HepG2 (cell line): ENCODE measurements around the gene RFTN1. TPM values are rescaled to one million over a fixed set of nuclear protein-coding genes. Genes with fewer than 3 reads are reported as not detected.

ENCODE experiments used
- ATM ChIP-seq: fragments of 450-650 bp; IDR thresholded peaks from 2 replicates; pipeline ENCODE4 v1.7.1; 2017; ENCODE audit warnings: mild to moderate bottlenecking, borderline replicate concordance
- BRD4 ChIP-seq: sonication (generic); formaldehyde crosslinking; IDR thresholded peaks from 2 replicates; pipeline ENCODE4 v1.4.0; 2020; ENCODE audit warnings: missing genetic modification reagents
- DMTF1 ChIP-seq: sonication (generic); formaldehyde crosslinking; IDR thresholded peaks from 2 replicates; pipeline ENCODE4 v1.4.0; 2020; ENCODE audit warnings: mild to moderate bottlenecking, missing genetic modification reagents
- DPF2 ChIP-seq: sonication (generic); formaldehyde crosslinking; IDR thresholded peaks from 2 replicates; pipeline ENCODE4 v1.4.0; 2020; ENCODE audit warnings: mild to moderate bottlenecking, low read depth, missing genetic modification reagents, borderline replicate concordance
- E2F2 ChIP-seq: sonication (generic); formaldehyde crosslinking; IDR thresholded peaks from 2 replicates; pipeline ENCODE4 v1.4.0; 2020; ENCODE audit warnings: missing genetic modification reagents, borderline replicate concordance
- FOXA3 ChIP-seq: IDR thresholded peaks from 2 replicates; pipeline ENCODE4 v1.6.1; 2016; ENCODE audit warnings: missing genetic modification reagents, missing compliant biosample characterization
- FOXC1 ChIP-seq: sonication (generic); formaldehyde crosslinking; IDR thresholded peaks from 2 replicates; pipeline ENCODE4 v1.8.0; 2022; ENCODE audit warnings: mild to moderate bottlenecking, missing genetic modification reagents, borderline replicate concordance
- GABPB1 ChIP-seq: IDR thresholded peaks from 2 replicates; pipeline ENCODE4 v1.6.1; 2016; ENCODE audit warnings: mild to moderate bottlenecking, missing genetic modification reagents, moderate library complexity, missing compliant biosample characterization
- GTF3A ChIP-seq: sonication (generic); formaldehyde crosslinking; conservative IDR thresholded peaks from 2 replicates; pipeline ENCODE4 v1.4.0; 2020; ENCODE audit warnings: mild to moderate bottlenecking, missing genetic modification reagents
- HOXD1 ChIP-seq: sonication (generic); formaldehyde crosslinking; IDR thresholded peaks from 2 replicates; pipeline ENCODE4 v1.5.0; 2020; ENCODE audit warnings: missing genetic modification reagents
- KDM2A ChIP-seq: sonication (generic); formaldehyde crosslinking; IDR thresholded peaks from 2 replicates; pipeline ENCODE4 v1.4.0; 2020; ENCODE audit warnings: low read depth, missing genetic modification reagents, borderline replicate concordance
- REXO4 ChIP-seq: sonication (generic); formaldehyde crosslinking; IDR thresholded peaks from 2 replicates; pipeline ENCODE4 v1.8.0; 2022; ENCODE audit warnings: missing genetic modification reagents, mild to moderate bottlenecking, borderline replicate concordance
- SALL1 ChIP-seq: sonication (generic); formaldehyde crosslinking; IDR thresholded peaks from 2 replicates; pipeline ENCODE4 v1.8.0; 2022; ENCODE audit warnings: mild to moderate bottlenecking, missing genetic modification reagents
- SNAPC2 ChIP-seq: sonication (generic); formaldehyde crosslinking; IDR thresholded peaks from 2 replicates; pipeline ENCODE4 v1.8.1; 2022; ENCODE audit warnings: mild to moderate bottlenecking, missing genetic modification reagents
- SP4 ChIP-seq: sonication (generic); formaldehyde crosslinking; IDR thresholded peaks from 2 replicates; pipeline ENCODE4 v1.8.1; 2023; ENCODE audit warnings: mild to moderate bottlenecking, missing genetic modification reagents
- TEAD2 ChIP-seq: sonication (generic); formaldehyde crosslinking; IDR thresholded peaks from 2 replicates; pipeline ENCODE4 v1.9.0; 2021; ENCODE audit warnings: missing genetic modification reagents
- ZKSCAN5 ChIP-seq: sonication (generic); formaldehyde crosslinking; IDR thresholded peaks from 2 replicates; pipeline ENCODE4 v1.5.1; 2020; ENCODE audit warnings: mild to moderate bottlenecking, missing genetic modification reagents
- ZNF101 ChIP-seq: sonication (generic); formaldehyde crosslinking; IDR thresholded peaks from 2 replicates; pipeline ENCODE4 v1.4.0; 2020; ENCODE audit warnings: mild to moderate bottlenecking, low read depth, missing genetic modification reagents, borderline replicate concordance
- ZNF260 ChIP-seq: sonication (generic); formaldehyde crosslinking; IDR thresholded peaks from 2 replicates; pipeline ENCODE4 v1.4.0; 2020; ENCODE audit warnings: missing genetic modification reagents, low read depth, mild to moderate bottlenecking, borderline replicate concordance
- ZNF34 ChIP-seq: sonication (generic); formaldehyde crosslinking; IDR thresholded peaks from 2 replicates; pipeline ENCODE4 v1.4.0; 2020; ENCODE audit warnings: mild to moderate bottlenecking, missing genetic modification reagents, borderline replicate concordance
- ZSCAN29 ChIP-seq: sonication (generic); formaldehyde crosslinking; conservative IDR thresholded peaks from 2 replicates; pipeline ENCODE4 v1.4.0; 2020; ENCODE audit warnings: mild to moderate bottlenecking, missing genetic modification reagents
- polyA plus RNA-seq, 8 experiments: library from polyadenylated mRNA; depleted of rRNA in 3 of 8; stranded (reverse) in 7 of 8; unstranded in 1 of 8; fragments of >200 nt; fragmentation: Illumina TruSeq in 4 of 8; extraction: Trizol in 4 of 8; gene quantifications; 2 replicates each; pipeline versions ENCODE4 v1.2.1 to v1.2.3, GENCODE V29; 2011 to 2016; ENCODE audit warnings: low read depth in 4 of 8, missing spikeins in 1 of 8, mixed read lengths in 1 of 8; ENCODE audit not compliant: insufficient read depth in 1 of 8
- total RNA-seq, 5 experiments: library from RNA; depleted of rRNA; stranded (reverse); fragments of >200 nt; fragmentation: Illumina TruSeq; extraction: Trizol; gene quantifications; 2 replicates each; pipeline ENCODE4 v1.2.3, GENCODE V29; 2016; ENCODE audit warnings: low read depth in 1 of 5
- TF ChIP-seq, protein P1 (sequence below): sonication (generic); formaldehyde crosslinking; IDR thresholded peaks from 2 replicates; pipeline ENCODE4 v1.4.0; 2020; ENCODE audit warnings: low read depth, missing genetic modification reagents
- TF ChIP-seq, protein P2 (sequence below): sonication (generic); formaldehyde crosslinking; IDR thresholded peaks from 2 replicates; pipeline ENCODE4 v1.8.0; 2022; ENCODE audit warnings: missing genetic modification reagents, mild to moderate bottlenecking, borderline replicate concordance

Gene RFTN1
- total and polyA plus RNA-seq, 2 of the 13 experiments (the other 11 are each of a cell fraction or from before 2014, with no cell fraction given) = not detected

DNA sequence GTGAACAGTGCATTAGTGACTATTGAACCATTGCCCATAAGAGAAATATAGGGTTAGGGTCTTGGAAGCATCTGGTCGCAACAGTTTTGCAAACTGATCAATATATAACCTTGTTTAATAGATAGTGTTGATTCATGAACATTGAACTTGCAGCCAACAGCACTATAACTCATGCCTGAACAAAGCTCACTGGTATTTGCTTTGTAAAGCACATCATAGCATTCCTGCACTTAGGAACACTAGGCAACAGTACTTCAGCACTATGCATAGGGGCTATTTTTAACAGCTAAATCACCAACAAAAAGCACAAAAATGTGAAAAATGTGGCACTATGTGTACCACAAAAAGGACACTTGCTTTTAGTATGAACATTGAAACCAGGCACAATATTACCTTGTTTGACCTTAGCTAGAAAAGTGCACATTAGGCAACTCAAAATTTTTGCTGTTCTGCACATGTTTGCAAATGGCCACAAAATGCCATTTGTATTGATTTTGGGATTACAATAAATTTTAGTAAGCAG, 180.5 kb downstream of the RFTN1 start (continued):
- TF ChIP-seq KDM2A (CRISPR knock-in tag) = no peak
- TF ChIP-seq SALL1 = peak; percentile 79; the same call in 1 of the 2 replicates
- TF ChIP-seq, protein P1, sequence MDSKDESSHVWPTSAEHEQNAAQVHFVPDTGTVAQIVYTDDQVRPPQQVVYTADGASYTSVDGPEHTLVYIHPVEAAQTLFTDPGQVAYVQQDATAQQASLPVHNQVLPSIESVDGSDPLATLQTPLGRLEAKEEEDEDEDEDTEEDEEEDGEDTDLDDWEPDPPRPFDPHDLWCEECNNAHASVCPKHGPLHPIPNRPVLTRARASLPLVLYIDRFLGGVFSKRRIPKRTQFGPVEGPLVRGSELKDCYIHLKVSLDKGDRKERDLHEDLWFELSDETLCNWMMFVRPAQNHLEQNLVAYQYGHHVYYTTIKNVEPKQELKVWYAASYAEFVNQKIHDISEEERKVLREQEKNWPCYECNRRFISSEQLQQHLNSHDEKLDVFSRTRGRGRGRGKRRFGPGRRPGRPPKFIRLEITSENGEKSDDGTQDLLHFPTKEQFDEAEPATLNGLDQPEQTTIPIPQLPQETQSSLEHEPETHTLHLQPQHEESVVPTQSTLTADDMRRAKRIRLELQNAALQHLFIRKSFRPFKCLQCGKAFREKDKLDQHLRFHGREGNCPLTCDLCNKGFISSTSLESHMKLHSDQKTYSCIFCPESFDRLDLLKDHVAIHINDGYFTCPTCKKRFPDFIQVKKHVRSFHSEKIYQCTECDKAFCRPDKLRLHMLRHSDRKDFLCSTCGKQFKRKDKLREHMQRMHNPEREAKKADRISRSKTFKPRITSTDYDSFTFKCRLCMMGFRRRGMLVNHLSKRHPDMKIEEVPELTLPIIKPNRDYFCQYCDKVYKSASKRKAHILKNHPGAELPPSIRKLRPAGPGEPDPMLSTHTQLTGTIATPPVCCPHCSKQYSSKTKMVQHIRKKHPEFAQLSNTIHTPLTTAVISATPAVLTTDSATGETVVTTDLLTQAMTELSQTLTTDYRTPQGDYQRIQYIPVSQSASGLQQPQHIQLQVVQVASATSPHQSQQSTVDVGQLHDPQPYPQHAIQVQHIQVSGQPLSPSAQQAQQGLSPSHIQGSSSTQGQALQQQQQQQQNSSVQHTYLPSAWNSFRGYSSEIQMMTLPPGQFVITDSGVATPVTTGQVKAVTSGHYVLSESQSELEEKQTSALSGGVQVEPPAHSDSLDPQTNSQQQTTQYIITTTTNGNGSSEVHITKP = no peak
- TF ChIP-seq FOXC1 (CRISPR knock-in tag) = no peak
- no peak for TF ChIP-seq GABPB1 (CRISPR knock-in tag)
- no peak for TF ChIP-seq SP4 (CRISPR knock-in tag)
- TF ChIP-seq ZSCAN29 = no peak
- no peak for TF ChIP-seq REXO4 (CRISPR knock-in tag)
- TF ChIP-seq ZNF260 = no peak
- peak; percentile 80 for TF ChIP-seq FOXA3
- TF ChIP-seq, protein P2, sequence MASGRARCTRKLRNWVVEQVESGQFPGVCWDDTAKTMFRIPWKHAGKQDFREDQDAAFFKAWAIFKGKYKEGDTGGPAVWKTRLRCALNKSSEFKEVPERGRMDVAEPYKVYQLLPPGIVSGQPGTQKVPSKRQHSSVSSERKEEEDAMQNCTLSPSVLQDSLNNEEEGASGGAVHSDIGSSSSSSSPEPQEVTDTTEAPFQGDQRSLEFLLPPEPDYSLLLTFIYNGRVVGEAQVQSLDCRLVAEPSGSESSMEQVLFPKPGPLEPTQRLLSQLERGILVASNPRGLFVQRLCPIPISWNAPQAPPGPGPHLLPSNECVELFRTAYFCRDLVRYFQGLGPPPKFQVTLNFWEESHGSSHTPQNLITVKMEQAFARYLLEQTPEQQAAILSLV (CRISPR knock-in tag) = no peak
- TF ChIP-seq ZNF34 (CRISPR knock-in tag) = no peak
- TF ChIP-seq SNAPC2 (CRISPR knock-in tag) = peak; percentile 68; the same call in 1 of the 2 replicates
- no peak for TF ChIP-seq ZNF101 (CRISPR knock-in tag)
- no peak for TF ChIP-seq GTF3A
- TF ChIP-seq TEAD2 (CRISPR knock-in tag) = no peak
- 0 out of 2 replicates have a peak, but pooled peaks have one; percentile 40 for TF ChIP-seq HOXD1 (CRISPR knock-in tag)
- TF ChIP-seq ATM = no peak
- no peak for TF ChIP-seq BRD4 (CRISPR knock-in tag)
- no peak for TF ChIP-seq ZKSCAN5 (CRISPR knock-in tag)
- peak; percentile 79; the same call in 1 of the 2 replicates for TF ChIP-seq DPF2
- no peak for TF ChIP-seq DMTF1 (CRISPR knock-in tag)
- no peak for TF ChIP-seq E2F2 (CRISPR knock-in tag)
